HCT116 (cell line): ENCODE measurements around the gene USP54. TPM values are rescaled to one million over a fixed set of nuclear protein-coding genes. Genes with fewer than 3 reads are reported as not detected.

Experiments used
- ATAC-seq: fragments of 200-7000 bp; cut with Tn5 transposase; 2 replicates; pipeline ENCODE4 v1.9.1; 2020; ENCODE audit warnings: mild to moderate bottlenecking, moderate library complexity
- BruUV-seq: library from RNA; stranded (reverse); fragments of 400-500 nt; replicated peaks from 2 replicates; lab custom pipeline; 2021; lab: Mats Ljungman, UMichigan
- CTCF ChIA-PET: fragments of 300-600 bp; sonication (Branson Sonifier 250); formaldehyde crosslinking; loops from one replicate; lab custom pipeline; 2021; ENCODE audit warnings: antibody characterized with exemption; lab: Charles Lee
- POLR2A ChIA-PET: fragments of 300-600, 350-600 bp; sonication (Branson Sonifier 250); formaldehyde crosslinking; loops from one replicate; lab custom pipeline; 2021; ENCODE audit warnings: antibody characterized with exemption; lab: Charles Lee
- RAD21 ChIA-PET, 2 experiments: fragments of 300-600 bp; sonication (Branson Sonifier 250); formaldehyde crosslinking; loops; one replicate each; lab custom pipeline; 2023; ENCODE audit warnings: low total read pairs in 2 of 2; ENCODE audit not compliant: uncharacterized antibody in 2 of 2, unreplicated experiment in 2 of 2, low non-redundant PET in 1 of 2; lab: Charles Lee
- DNase-seq: peaks from one replicate; pipeline ENCODE4 v3.0.0-alpha.2; 2010; ENCODE audit warnings: low read depth, low spot score
- H2AFZ ChIP-seq: fragments of 200-600 bp; shearing (Covaris generic), sonication (generic); 2 replicates; pipeline ENCODE4 v1.6.1; 2017; ENCODE audit warnings: low read depth, mixed run types, mixed read lengths, antibody characterized with exemption, low read length; ENCODE audit not compliant: poor library complexity, severe bottlenecking
- H3K27ac ChIP-seq: 2 replicates; pipeline ENCODE4 v1.5.1; 2012; ENCODE audit warnings: low read depth, low read length
- H3K27me3 ChIP-seq: fragments of 200-600 bp; sonication (generic); 2 replicates; pipeline ENCODE4 v1.6.1; 2016; ENCODE audit warnings: mixed run types, low read length, mixed read lengths; ENCODE audit not compliant: insufficient read depth
- H3K36me3 ChIP-seq, 2 experiments: fragments of 200-500 bp in 1 of 2; fragments of 200-600 bp in 1 of 2; sonication (Bioruptor generic) in 1 of 2; sonication (generic) in 1 of 2; 2 replicates each; pipeline versions ENCODE4 v1.5.1 to v1.6.1; 2014 to 2016; ENCODE audit warnings: low read length in 2 of 2, inconsistent platforms in 1 of 2, mixed read lengths in 1 of 2, mixed run types in 1 of 2; ENCODE audit not compliant: insufficient read depth in 2 of 2, control insufficient read depth in 1 of 2
- H3K4me1 ChIP-seq, 2 experiments: fragments of 200-600 bp in 1 of 2; sonication (generic) in 1 of 2; 2 replicates each; pipeline versions ENCODE4 v1.5.1 to v1.6.1; 2012 to 2017; ENCODE audit warnings: low read length in 2 of 2, inconsistent platforms in 1 of 2, mild to moderate bottlenecking in 1 of 2, mixed read lengths in 1 of 2, mixed run types in 1 of 2, moderate library complexity in 1 of 2; ENCODE audit not compliant: insufficient read depth in 2 of 2, control insufficient read depth in 1 of 2
- H3K4me2 ChIP-seq: fragments of 200-600 bp; sonication (generic); 2 replicates; pipeline ENCODE4 v1.6.1; 2017; ENCODE audit warnings: mixed run types, low read length, mixed read lengths
- H3K4me3 ChIP-seq, 2 experiments: fragments of 200-600 bp in 1 of 2; sonication (generic) in 1 of 2; replicated peaks in 1 of 2; 2 replicates each; pipeline ENCODE4 v1.5.1; 2011 to 2016; ENCODE audit warnings: low read length in 2 of 2, control low read depth in 1 of 2, low read depth in 1 of 2, mild to moderate bottlenecking in 1 of 2, mixed read lengths in 1 of 2, mixed run types in 1 of 2
- H3K79me2 ChIP-seq: fragments of 200-600 bp; sonication (generic); 2 replicates; pipeline ENCODE4 v1.6.1; 2017; ENCODE audit warnings: mild to moderate bottlenecking, mixed run types, low read length, moderate library complexity, mixed read lengths; ENCODE audit not compliant: insufficient read depth
- H3K9ac ChIP-seq: fragments of 200-600 bp; sonication (generic); 2 replicates; pipeline ENCODE4 v1.6.1; 2016; ENCODE audit warnings: low read length, mixed read lengths
- H3K9me2 ChIP-seq: fragments of 200-600 bp; sonication (generic), shearing (Covaris generic); 2 replicates; pipeline ENCODE4 v1.6.1; 2017; ENCODE audit warnings: mixed run types, mild to moderate bottlenecking, moderate library complexity; ENCODE audit not compliant: insufficient read depth
- H3K9me3 ChIP-seq, 2 experiments: fragments of 200-500 bp in 1 of 2; fragments of 200-600 bp in 1 of 2; sonication (Bioruptor generic) in 1 of 2; sonication (generic) in 1 of 2; 2 replicates each; pipeline ENCODE4 v1.6.1; 2014 to 2017; ENCODE audit warnings: low read length in 2 of 2, mixed read lengths in 2 of 2, inconsistent platforms in 1 of 2, low read depth in 1 of 2, mild to moderate bottlenecking in 1 of 2, mixed run types in 1 of 2, moderate library complexity in 1 of 2; ENCODE audit not compliant: control insufficient read depth in 1 of 2, insufficient read depth in 1 of 2
- H4K20me1 ChIP-seq: fragments of 200-600 bp; sonication (generic), shearing (Covaris generic); 2 replicates; pipeline ENCODE4 v1.6.1; 2017; ENCODE audit warnings: mixed run types, mild to moderate bottlenecking, moderate library complexity; ENCODE audit not compliant: insufficient read depth
- ATF3 ChIP-seq: IDR thresholded peaks from 2 replicates; pipeline ENCODE4 v1.6.1; 2012
- CBX3 ChIP-seq: IDR thresholded peaks from 2 replicates; pipeline ENCODE4 v1.6.1; 2012; ENCODE audit warnings: low read depth
- CTCF ChIP-seq, 3 experiments: fragments of 200-600 bp in 1 of 3; sonication (generic) in 1 of 3; IDR thresholded peaks in 2 of 3; conservative IDR thresholded peaks in 1 of 3; 2 replicates each; pipeline ENCODE4 v1.5.1; 2012 to 2017; ENCODE audit warnings: low read depth in 2 of 3, low read length in 2 of 3, antibody characterized with exemption in 1 of 3, borderline replicate concordance in 1 of 3, control low read depth in 1 of 3, mild to moderate bottlenecking in 1 of 3, mixed read lengths in 1 of 3, mixed run types in 1 of 3, moderate library complexity in 1 of 3; ENCODE audit not compliant: insufficient read depth in 1 of 3
- EGR1 ChIP-seq: IDR thresholded peaks from 2 replicates; pipeline ENCODE4 v1.6.1; 2012; ENCODE audit warnings: low read depth
- ELF1 ChIP-seq: IDR thresholded peaks from 2 replicates; pipeline ENCODE4 v1.6.1; 2012; ENCODE audit warnings: low read depth, borderline replicate concordance
- EZH2phosphoT487 ChIP-seq: fragments of 200-600 bp; IDR thresholded peaks from 2 replicates; pipeline ENCODE4 v1.6.1; 2018; ENCODE audit warnings: antibody characterized with exemption, borderline replicate concordance
- POLR2A ChIP-seq: IDR thresholded peaks from 2 replicates; pipeline ENCODE4 v1.7.0; 2011; ENCODE audit warnings: borderline replicate concordance; ENCODE audit not compliant: insufficient read depth, insufficient read length; ENCODE audit errors: extremely low read depth
- POLR2AphosphoS5 ChIP-seq: IDR thresholded peaks from 2 replicates; pipeline ENCODE4 v1.6.1; 2011; ENCODE audit warnings: mild to moderate bottlenecking, low read depth, low read length, moderate library complexity
- RAD21 ChIP-seq: IDR thresholded peaks from 2 replicates; pipeline ENCODE4 v1.6.1; 2012; ENCODE audit warnings: low read depth, mild to moderate bottlenecking
- REST ChIP-seq: IDR thresholded peaks from 2 replicates; pipeline ENCODE4 v1.6.1; 2012; ENCODE audit warnings: low read depth
- SRF ChIP-seq: IDR thresholded peaks from 2 replicates; pipeline ENCODE4 v1.6.1; 2012; ENCODE audit warnings: low read depth
- TCF7L2 ChIP-seq: IDR thresholded peaks from 2 replicates; pipeline ENCODE4 v1.7.0; 2011; ENCODE audit warnings: borderline replicate concordance, inconsistent platforms; ENCODE audit not compliant: insufficient read depth, insufficient read length; ENCODE audit errors: extremely low read depth
- YY1 ChIP-seq: IDR thresholded peaks from 2 replicates; pipeline ENCODE4 v1.6.1; 2011; ENCODE audit warnings: low read length, low read depth, moderate library complexity, mild to moderate bottlenecking; ENCODE audit not compliant: insufficient replicate concordance; ENCODE audit errors: extremely low read depth
- intact Hi-C: fragments of 100-400 bp; cut with micrococcal nuclease; formaldehyde crosslinking; loops from 2 replicates; pipeline ENCODE4 v1.10.0; 2022
- total RNA-seq: library from RNA; stranded (reverse); gene quantifications from one replicate; pipeline ENCODE4 v1.2.1, GENCODE V29; 2021; ENCODE audit not compliant: unreplicated experiment

Gene USP54
- total RNA-seq, 1 experiment from 2014 or later = 28.0 TPM

GRCh38 chr10:73559590-73559989, 31.6 kb downstream of the USP54 start:
- CTCF ChIA-PET = no interaction called here

More at GRCh38 chr10:73559590-73559989, 31.6 kb downstream of the USP54 start:
- Histone ChIP-seq H3K9ac (no peak overlapping the region), H3K4me3 (no peak overlapping the region), H2AFZ (no peak overlapping the region), H4K20me1 (no peaks in the 10 kb centered on the region), H3K36me3 (no peaks in the 10 kb centered on the region), H3K9me2 (no peaks in the 10 kb centered on the region), H3K4me1 (peaks cover 3 to 8% of the 10 kb centered on the region in 2 experiments; a peak in 3 of 4 replicates), H3K79me2 (no peaks in the 10 kb centered on the region), H3K27ac (no peak overlapping the region), H3K4me2 (peak overlapping the region; percentile 18; the same call in 1 of the 2 replicates), H3K9me3 (no peaks in the 10 kb centered on the region), H3K27me3 (no peaks in the 10 kb centered on the region)
- peak; percentile 46; the same call in 1 of the 2 replicates for ATAC-seq
- no peak for DNase-seq
- ChIA-PET POLR2A (no interaction called here), RAD21 (no interaction called here)
- intact Hi-C loops = no loop called here
- BruUV-seq = no TSS peak
- no peak for TF ChIP-seq POLR2AphosphoS5
- no peak for TF ChIP-seq ELF1
- TF ChIP-seq CBX3 = no peak
- no peak for TF ChIP-seq YY1
- no peak for TF ChIP-seq ATF3
- no peak for TF ChIP-seq REST
- no peak for TF ChIP-seq RAD21
- no peak for TF ChIP-seq TCF7L2
- TF ChIP-seq SRF = no peak
- no peak for TF ChIP-seq EZH2phosphoT487
- TF ChIP-seq POLR2A = no peak
- no peak for TF ChIP-seq CTCF (IDR thresholded peaks at IDR 0.05 in 2 of 3, conservative IDR thresholded peaks at IDR 0.05 in 1 of 3; ENCODE audit: borderline replicate concordance in 1 of 3, insufficient read depth in 1 of 3, low read depth in 2 of 3, low read length in 2 of 3)
- no peak for TF ChIP-seq EGR1
